T follicular helper cell (primary cell): ENCODE results near the gene ARFGAP1.

ENCODE experiments used
- DNase-seq: peaks from one replicate; pipeline ENCODE4 v3.0.0-alpha.2; 2020; ENCODE audit warnings: low read depth

The ARFGAP1 gene

DNA sequence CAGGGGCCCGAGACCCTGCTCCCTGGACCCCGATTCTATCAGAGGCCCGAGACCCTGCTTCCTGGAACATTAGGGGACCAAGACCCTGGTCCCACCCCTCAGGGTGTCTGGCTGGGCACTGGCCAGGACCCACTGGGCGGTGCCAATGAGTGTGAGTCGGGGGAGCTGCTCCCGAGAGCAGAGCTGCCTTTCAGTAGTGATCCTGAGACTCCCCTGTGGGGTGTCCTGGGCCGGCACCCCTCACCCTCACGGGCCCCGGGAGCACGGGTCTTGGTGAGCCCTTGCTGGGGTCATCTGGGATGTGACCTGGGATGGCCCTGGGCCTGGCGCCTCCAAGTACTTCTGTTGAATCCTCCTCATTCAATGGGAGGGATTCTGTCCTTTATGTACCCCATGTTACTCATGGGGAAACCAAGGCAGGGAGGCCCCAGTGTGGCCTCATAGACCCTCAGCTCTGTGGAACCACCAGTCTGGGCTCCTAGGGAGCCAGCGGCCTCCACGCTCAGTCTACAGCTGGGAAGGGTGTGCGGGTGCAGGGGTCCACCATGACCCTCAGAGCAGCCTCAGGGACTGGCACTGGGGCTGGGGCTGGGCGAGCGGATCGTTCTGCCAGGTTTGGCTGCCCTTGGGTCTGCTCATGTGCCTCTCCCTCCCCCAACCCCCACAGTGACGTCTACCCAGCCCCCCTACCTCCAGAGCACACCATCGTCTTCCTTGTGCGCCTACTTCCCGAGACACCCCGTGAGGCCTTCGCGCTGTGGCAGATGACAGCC lies 46.0 kb downstream of the ARFGAP1 start:
- DNase-seq, result no peak

DNA sequence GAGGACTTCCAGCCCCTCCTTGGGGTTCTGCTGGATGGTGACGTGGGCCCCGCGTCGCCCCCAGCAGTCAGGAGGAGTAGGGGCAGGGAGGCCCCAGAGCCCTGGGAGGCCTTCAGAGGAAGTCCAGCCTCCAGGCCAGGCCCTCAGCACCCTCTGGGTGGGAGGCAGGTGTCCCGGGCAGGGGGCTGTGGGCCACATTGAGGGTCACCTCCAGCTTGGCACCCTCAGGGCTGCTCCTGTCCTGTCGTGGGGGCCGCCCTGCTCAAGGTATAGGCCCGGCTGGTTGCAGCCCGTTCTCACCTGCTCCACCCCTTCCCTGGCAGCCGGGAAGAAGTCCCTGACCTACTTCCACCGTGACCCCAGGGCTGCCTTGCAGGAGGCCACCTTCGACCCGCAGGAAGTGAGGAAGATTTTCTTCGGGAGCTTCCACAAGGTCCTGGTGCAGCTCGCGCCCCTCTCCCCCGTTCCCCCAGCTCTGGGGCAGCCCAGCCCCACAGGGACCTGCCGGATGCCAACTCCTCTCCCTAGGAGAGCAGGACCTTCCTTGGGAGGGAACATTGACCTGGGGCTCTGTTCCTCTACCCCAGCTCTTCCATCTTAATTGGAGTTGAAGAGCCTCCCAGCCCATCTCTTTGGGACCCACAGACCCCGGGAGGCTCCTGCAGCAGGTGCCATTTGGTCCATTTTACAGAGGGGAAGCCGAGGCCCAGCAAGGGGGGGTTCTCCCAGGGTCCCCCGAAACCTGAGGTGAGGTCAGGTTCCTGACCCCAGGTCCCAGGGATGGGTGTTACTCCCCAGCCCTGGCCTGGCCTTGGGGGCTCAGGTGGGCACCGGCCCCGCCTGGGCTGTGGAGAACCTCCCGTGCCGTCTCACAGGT lies 46.8 kb downstream of the ARFGAP1 start:
- DNase-seq, result no peak

GRCh38 chr20:63320041-63320511 lies 47.5 kb downstream of the ARFGAP1 start:
- DNase-seq, result no peak

GRCh38 chr20:63320616-63321147 lies 48.1 kb downstream of the ARFGAP1 start:
- DNase-seq, result no peak

DNA sequence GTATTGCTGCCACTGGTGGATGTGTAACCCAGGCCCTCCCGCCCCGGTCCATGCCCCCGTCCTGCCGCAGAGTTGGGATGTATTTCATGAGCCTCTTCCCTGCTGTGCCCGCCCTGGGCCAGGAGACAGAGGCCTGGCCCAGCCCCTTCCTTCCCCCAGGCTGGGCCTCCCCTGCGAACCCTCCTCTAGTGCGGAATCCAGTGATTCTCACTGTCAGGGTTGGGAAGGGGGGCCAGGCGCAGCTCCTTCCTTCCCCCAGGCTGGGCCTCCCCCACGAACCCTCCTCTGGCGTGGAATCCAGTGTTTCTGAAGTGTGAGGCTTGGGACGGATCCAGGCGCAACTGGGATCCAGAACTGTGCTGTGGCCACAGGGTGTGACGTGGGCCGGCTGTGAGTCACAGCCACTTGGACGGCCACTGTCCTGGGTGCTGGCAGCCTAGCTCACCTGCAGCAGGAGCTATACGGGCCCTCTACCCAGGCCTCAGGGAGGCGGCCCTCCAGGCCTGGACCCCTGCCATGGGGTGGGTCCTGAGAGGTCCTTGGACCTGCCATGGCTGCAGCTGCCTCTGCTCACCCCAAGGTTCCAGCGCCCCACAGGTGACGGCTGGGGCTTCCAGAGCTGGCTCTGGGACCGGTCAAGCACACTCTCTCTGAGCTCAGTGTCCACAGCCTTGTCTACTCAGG lies 48.7 kb downstream of the ARFGAP1 start:
- no peak for DNase-seq

- no peak for DNase-seq
These were observed 49.7 kb downstream of the ARFGAP1 start for GRCh38 chr20:63322146-63322932.

DNA sequence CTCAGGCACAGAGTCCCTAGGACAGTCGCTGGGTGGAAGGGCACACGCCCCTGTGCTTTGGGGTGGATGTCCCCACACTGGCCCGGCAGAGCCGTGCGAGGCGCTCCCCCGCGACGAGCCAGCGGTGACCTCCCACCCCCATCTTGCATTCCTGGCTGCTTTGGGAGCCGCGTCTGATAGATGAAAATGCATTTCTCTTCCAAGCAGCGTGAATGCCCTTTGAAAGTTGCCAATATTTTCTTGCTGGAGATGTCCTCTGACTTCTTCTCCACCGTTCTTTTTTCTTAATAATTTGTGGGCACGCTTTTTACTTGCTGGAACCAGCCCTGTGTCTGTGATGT lies 50.3 kb downstream of the ARFGAP1 start:
- no peak for DNase-seq

DNA sequence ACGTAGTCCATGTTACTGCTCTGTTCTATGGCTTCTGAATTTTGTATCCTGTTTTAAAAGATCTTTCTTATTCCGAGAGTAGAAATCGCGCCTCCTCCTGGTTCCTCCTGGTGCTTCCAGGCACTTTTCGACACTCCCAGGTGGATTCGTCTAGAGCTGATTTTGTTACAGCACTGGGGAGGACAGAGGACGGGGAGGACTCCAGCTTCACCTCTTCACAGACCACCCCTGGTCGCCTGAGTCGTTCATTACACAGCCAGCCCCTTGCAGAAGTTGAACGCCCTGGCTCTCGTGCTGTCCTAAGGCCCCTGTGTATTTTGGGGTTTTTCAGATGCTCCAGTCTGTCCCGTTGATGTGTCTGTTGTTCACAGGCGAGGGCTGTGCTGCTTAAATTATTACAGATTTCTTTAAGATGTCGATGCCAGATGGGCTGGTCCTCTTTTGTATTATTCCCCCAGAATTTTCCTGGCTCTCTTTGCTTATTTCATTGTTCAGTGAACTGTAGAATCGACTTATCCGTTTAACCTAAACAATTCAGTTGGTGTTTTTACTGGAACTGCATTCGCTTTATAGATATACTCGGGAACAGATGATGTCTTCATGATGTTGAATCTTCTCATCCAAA lies 50.9 kb downstream of the ARFGAP1 start:
- no peak for DNase-seq

- no peak for DNase-seq
These were observed 52.4 kb downstream of the ARFGAP1 start for GRCh38 chr20:63325021-63325471.

DNA sequence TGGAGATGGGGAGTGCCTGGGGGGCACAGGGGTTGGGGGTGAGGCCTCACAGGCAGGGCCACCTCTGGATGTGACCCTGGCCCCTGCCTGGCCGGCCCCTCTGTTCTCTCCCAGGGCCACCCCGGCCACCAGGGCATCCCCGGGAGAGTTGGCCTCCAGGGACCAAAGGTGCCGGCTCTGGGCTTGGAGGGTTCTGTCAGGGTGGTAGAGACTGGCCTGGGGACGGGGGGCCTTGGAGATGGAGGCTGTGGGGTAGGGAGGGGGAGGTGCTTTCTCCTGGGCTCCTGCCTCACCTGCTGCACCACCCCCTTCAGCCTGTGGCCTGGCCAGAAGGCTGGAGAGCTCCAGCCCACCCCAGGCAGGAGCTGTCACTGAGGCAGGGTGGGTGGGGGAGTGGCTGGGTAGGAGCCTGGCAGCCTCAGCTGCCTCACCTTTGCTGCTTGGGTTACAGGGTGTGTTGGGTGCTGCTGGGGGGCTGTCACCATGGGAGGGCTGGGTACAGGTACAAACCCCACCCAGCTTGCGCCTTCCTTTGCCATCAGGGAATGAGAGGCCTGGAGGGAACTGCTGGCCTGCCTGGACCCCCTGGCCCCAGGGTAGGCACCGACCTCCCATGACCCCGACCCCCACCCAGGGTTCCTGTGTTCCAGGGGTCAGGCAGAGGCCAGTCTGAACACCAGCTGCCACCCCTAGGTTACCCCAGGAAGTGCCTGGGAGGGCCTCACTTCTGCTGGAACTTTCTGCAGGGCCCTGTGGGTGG lies 53.1 kb downstream of the ARFGAP1 start:
- DNase-seq, result no peak

DNA sequence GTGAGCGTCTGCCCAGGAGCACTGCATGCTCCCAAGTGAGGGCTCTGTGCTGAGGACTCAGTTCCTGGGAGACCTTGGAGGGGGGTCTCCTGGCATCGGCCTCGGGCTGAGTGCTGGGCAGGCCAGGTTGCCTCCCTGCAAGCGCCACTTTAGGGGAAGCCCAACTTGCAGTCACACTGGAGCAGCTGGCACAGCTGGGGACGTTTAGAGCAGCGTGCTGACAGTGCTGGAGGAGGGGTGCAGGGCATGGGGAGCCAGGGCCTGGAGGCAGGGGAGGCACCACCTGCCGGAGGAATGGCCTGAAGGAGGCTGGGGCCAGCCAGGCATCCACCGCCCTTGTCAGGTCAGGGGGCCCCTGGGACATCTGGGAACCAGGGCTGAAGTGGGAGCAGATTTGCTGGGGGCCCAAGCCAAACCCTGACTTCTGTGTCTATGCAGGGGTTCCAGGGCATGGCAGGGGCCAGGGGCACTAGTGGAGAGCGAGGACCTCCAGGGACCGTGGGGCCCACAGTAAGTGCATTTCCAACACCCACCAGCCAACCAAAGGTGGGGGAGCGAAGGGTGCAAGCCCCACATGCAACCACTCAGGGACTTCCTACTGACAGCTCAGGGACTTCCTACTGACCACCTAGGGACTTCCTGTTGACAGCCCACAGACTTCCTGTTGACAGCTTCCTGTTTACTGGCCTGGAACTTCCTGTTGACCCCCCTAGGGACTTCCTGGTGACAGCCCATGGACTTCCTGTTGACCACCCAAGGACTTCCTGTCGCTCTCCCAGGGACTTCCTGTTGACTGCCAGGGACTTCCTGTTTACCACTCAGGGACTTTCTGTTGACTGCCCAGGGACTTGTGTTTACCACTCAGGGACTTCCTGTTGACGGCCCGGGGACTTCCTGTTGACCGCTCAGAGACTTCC lies 54.0 kb downstream of the ARFGAP1 start:
- no peak for DNase-seq

- no peak for DNase-seq
These were observed 54.7 kb downstream of the ARFGAP1 start for GRCh38 chr20:63327231-63327745.

DNA sequence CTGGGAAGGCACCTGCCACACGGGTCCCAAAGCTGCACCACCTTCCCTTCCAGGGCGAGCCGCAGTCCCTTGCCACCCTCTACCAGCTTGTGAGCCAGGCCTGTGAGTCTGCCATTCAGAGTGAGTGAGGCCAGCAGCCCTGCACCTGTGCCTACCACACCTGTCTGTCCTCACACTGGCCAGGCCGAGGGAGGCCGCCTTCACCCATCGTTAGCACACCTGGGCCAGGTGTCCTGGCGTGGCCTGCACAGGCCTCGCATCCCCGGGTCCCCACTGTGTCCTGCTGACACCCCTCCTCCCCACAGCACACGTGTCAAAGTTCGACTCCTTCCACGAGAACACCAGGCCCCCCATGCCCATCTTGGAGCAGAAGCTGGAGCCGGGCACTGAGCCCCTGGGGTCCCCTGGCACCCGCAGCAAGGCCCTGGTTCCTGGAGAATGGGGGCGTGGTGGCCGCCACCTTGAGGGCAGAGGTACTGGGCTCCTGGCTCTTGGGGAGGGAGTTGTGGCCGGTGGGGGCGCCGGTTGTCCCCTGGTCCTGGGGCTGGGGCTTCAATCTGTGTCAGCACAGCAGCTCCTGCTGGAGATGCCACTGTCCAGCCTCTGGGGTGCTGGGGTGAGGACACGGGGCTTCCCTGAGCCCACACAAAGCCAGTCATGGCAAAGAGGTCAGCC lies 55.5 kb downstream of the ARFGAP1 start:
- DNase-seq, result no peak

- DNase-seq, result no peak
These were observed 56.2 kb downstream of the ARFGAP1 start for GRCh38 chr20:63328718-63329275.

DNA sequence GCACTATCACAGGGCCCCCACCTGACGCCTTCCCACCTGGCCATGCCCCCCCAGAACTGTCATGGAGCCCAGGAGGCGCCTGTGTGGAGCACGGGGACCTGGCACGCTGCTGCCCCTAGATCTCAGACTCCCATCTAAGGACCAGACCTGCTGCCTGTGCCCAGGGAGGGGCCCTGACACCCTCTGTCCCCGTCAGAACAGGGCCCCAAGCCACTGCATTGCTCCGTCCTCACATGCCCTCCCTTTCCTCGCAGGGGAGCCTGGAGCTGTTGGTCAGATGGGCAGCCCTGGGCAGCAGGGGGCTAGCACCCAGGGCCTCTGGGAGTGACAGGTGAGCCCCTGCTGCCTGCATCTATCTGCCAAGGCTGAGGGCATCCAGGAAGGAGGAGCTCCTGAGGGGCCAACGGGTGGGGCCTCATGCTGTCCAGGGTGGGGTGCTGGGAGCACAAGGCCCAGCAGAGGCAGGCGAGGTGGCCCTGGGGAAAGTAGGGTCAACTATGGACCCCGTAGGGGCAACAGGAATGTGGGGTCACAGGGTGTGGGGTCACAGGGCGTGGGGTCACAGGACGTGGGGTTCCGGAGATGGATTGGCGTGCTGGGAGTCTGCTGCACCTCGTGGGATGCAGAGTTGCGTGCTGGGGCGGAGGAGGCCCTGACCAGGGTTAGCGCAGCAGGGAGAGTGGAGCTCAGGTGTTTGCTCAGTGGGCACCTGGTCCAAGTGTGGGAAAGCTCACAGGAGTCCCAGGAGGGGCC lies 56.9 kb downstream of the ARFGAP1 start:
- DNase-seq, result no peak

DNA sequence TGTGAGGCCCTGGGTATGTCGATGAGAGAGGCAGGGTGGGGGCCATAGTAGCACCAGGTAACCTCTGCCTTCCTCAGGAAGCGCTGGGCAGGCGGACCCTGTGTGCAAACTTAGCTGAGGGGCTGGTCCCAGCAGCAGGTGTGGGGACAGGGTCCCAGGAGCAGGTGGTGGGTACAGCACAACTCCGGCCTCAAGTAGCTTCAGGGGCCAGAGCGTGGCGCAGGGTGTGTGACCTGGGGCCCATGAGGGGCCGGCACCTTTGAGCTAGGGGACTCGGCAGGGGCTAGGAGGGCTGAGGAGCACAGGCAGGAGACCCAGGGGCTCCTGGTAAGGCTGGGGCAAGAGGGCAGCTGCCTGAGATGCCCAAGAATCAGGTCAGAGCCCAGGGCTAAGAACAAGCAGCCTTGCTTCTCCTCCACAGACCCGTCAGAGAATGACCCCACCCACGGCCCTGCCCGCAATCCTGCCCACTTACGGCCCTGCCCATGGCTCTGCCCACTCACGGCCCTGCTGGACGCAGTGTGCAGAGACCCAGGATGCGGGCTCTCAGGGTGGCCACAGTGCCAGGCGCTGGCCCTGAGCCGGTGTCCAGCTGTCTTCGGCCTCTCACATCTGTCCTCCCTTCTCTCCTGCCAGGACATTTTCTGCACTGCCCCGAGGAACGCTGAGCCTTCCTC lies 57.6 kb downstream of the ARFGAP1 start:
- DNase-seq, result no peak

DNA sequence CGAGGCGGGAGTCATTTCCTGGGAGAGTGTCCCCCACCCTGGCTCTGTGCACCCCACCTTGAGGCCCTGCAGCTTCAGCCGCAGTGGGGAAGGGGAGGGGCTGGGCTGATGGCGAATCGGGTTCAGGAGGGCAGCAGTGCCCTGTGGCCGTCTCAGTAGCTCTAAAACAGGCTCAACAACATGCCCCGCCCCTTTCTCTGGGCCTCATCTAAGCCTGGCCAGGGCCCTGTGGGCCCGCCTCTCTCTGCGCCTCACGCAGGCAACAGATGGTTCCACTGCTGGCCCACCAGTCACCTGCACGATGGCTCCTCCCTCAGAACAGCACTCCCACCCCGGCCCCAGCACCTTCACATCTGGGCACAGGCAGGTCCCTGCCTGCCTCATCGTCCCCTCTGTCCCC lies 58.3 kb downstream of the ARFGAP1 start:
- DNase-seq, result no peak
